ENCODE measurements around the gene AMH.
"Not testable (repeated sequence)": the region's sequence is repeated elsewhere in the genome, so short reads cannot be mapped to it uniquely, and the experiment has no call there.

AMH gene

GRCh38 chr19:2249010-2249866 is at the start of gene AMH:
TSS of gene AMH (plus strand) at chr19:2249323. CDS start at chr19:2249333, 10 bp downstream.
- no peak for DNase-seq

GRCh38 chr19:2199861-2200623 is 49.1 kb upstream of the AMH start:
- no peak for DNase-seq

- DNase-seq: not testable (repeated sequence)
These were observed 48.4 kb upstream of the AMH start for GRCh38 chr19:2200624-2201294.

- DNase-seq: no peak
These were observed 47.5 kb upstream of the AMH start for GRCh38 chr19:2201473-2202148.

GRCh38 chr19:2202366-2202765 is 46.8 kb upstream of the AMH start:
- DNase-seq: no peak

GRCh38 chr19:2207008-2207407 is 42.1 kb upstream of the AMH start:
- DNase-seq: no peak

GRCh38 chr19:2207991-2208860 is 40.9 kb upstream of the AMH start:
- peak; percentile 39 for DNase-seq

- no peak for DNase-seq
These were observed 40.1 kb upstream of the AMH start for GRCh38 chr19:2208975-2209374.

GRCh38 chr19:2209408-2209807 is 39.7 kb upstream of the AMH start:
- DNase-seq: no peak

- no peak for DNase-seq
These were observed 38.9 kb upstream of the AMH start for GRCh38 chr19:2210206-2210605.

- DNase-seq: no peak
These were observed 38.0 kb upstream of the AMH start for GRCh38 chr19:2210987-2211740.

GRCh38 chr19:2212861-2213711 is 36.0 kb upstream of the AMH start:
- DNase-seq: no peak

GRCh38 chr19:2213799-2214198 is 35.3 kb upstream of the AMH start:
- no peak for DNase-seq

GRCh38 chr19:2214251-2214650 is 34.9 kb upstream of the AMH start:
- DNase-seq: no peak

GRCh38 chr19:2215281-2215751 is 33.8 kb upstream of the AMH start:
- DNase-seq: peak; percentile 62

GRCh38 chr19:2216361-2217225 is 32.5 kb upstream of the AMH start:
- DNase-seq: no peak

- no peak for DNase-seq
These were observed 31.5 kb upstream of the AMH start for GRCh38 chr19:2217591-2217990.

GRCh38 chr19:2219726-2220125 is 29.4 kb upstream of the AMH start:
- no peak for DNase-seq

GRCh38 chr19:2221250-2221831 is 27.8 kb upstream of the AMH start:
- DNase-seq: no peak
